Measurements from ENCODE around the gene TSPAN9.

The TSPAN9 gene

DNA sequence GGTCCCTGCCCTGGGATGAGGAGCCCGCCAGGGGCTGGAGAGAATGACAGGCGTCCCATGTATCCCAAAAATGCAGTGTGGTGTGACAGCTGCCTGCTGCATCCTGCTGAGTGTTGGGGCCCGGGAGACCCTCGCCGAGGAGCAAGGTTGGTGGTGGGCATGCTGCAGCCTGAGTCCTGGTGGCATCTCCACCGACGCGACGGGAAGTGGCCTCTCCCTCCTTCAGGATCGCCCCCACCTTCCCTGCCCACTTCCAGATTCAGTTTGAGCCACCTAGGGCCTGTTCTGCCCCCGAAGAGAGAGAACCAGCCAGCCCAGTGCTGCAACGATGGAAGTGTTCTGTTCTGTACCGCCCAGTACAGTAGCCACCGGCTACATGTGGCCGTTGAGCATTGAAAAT lies 70.1 kb downstream of the TSPAN9 start:
- no peak overlapping the region for H3K4me3 ChIP-seq (replicated peaks; ENCODE audit: insufficient read depth, low read length)
- no peak overlapping the region for H3K27ac ChIP-seq (replicated peaks)
- DNase-seq (ENCODE audit: low read depth in 1 of 2, low spot score in 1 of 2), result no peak
- TF ChIP-seq, protein P1, sequence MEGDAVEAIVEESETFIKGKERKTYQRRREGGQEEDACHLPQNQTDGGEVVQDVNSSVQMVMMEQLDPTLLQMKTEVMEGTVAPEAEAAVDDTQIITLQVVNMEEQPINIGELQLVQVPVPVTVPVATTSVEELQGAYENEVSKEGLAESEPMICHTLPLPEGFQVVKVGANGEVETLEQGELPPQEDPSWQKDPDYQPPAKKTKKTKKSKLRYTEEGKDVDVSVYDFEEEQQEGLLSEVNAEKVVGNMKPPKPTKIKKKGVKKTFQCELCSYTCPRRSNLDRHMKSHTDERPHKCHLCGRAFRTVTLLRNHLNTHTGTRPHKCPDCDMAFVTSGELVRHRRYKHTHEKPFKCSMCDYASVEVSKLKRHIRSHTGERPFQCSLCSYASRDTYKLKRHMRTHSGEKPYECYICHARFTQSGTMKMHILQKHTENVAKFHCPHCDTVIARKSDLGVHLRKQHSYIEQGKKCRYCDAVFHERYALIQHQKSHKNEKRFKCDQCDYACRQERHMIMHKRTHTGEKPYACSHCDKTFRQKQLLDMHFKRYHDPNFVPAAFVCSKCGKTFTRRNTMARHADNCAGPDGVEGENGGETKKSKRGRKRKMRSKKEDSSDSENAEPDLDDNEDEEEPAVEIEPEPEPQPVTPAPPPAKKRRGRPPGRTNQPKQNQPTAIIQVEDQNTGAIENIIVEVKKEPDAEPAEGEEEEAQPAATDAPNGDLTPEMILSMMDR (IDR thresholded peaks at IDR 0.05; ENCODE audit: insufficient read depth, low read length), result no peak
- TF ChIP-seq SPI1 (IDR thresholded peaks at IDR 0.05; ENCODE audit: borderline replicate concordance, low read depth) (no peak), GABPA (IDR thresholded peaks at IDR 0.05; ENCODE audit: low read depth) (no peak), POLR2AphosphoS5 (IDR thresholded peaks at IDR 0.05; ENCODE audit: low read depth) (no peak)
- TF ChIP-seq, protein P2, sequence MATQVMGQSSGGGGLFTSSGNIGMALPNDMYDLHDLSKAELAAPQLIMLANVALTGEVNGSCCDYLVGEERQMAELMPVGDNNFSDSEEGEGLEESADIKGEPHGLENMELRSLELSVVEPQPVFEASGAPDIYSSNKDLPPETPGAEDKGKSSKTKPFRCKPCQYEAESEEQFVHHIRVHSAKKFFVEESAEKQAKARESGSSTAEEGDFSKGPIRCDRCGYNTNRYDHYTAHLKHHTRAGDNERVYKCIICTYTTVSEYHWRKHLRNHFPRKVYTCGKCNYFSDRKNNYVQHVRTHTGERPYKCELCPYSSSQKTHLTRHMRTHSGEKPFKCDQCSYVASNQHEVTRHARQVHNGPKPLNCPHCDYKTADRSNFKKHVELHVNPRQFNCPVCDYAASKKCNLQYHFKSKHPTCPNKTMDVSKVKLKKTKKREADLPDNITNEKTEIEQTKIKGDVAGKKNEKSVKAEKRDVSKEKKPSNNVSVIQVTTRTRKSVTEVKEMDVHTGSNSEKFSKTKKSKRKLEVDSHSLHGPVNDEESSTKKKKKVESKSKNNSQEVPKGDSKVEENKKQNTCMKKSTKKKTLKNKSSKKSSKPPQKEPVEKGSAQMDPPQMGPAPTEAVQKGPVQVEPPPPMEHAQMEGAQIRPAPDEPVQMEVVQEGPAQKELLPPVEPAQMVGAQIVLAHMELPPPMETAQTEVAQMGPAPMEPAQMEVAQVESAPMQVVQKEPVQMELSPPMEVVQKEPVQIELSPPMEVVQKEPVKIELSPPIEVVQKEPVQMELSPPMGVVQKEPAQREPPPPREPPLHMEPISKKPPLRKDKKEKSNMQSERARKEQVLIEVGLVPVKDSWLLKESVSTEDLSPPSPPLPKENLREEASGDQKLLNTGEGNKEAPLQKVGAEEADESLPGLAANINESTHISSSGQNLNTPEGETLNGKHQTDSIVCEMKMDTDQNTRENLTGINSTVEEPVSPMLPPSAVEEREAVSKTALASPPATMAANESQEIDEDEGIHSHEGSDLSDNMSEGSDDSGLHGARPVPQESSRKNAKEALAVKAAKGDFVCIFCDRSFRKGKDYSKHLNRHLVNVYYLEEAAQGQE (IDR thresholded peaks at IDR 0.05; ENCODE audit: insufficient replicate concordance, low read depth), result no peak
- H3K27me3 ChIP-seq (ENCODE audit: insufficient read depth, poor library complexity, severe bottlenecking), result peaks cover 2% of the 10 kb centered on the region

DNA sequence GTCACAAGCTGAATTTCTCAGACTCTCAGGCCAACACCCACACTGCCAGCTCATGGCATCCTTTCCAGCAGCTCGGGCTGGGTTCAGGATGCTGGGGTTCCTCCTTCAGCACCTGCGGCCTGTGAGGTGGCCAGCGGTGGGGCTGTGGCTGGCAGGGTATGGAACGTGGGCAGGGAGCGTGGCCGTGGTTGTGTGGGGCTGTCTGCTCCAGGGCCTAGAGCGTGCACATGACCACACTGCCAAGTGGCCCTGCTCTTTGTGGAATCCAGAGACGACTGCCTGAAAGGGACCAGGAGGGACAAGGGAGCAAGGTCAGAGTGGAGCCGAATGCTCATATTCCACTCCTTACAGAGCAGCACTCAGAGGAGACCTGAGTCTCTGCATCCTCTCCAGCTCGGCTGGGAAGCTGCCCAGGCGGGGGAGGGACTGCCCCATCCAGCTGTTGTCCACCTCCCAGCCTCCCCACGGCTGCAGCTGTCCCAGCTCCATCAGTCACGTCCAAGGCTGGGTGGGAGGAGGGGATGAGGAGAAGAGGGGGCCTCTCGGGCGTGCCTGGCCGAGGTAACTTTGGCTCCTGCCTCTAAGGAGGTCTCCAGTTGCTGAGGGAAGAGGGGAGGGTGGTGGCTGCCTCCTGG lies 71.3 kb downstream of the TSPAN9 start:
- no peak overlapping the region for H3K27ac ChIP-seq (replicated peaks)
- no peak for DNase-seq (ENCODE audit: low read depth in 1 of 2, low spot score in 1 of 2)
- TF ChIP-seq, protein P1 (IDR thresholded peaks at IDR 0.05; ENCODE audit: insufficient read depth, low read length), result no peak
- TF ChIP-seq, protein P2 (IDR thresholded peaks at IDR 0.05; ENCODE audit: insufficient replicate concordance, low read depth), result no peak
- no peak for TF ChIP-seq SPI1 (IDR thresholded peaks at IDR 0.05; ENCODE audit: borderline replicate concordance, low read depth)
- no peak for TF ChIP-seq GABPA (IDR thresholded peaks at IDR 0.05; ENCODE audit: low read depth)
- TF ChIP-seq POLR2AphosphoS5 (IDR thresholded peaks at IDR 0.05; ENCODE audit: low read depth), result no peak
- peaks cover 9% of the 10 kb centered on the region for H3K27me3 ChIP-seq (ENCODE audit: insufficient read depth, poor library complexity, severe bottlenecking)
- H3K4me3 ChIP-seq (replicated peaks; ENCODE audit: insufficient read depth, low read length), result no peak overlapping the region

DNA sequence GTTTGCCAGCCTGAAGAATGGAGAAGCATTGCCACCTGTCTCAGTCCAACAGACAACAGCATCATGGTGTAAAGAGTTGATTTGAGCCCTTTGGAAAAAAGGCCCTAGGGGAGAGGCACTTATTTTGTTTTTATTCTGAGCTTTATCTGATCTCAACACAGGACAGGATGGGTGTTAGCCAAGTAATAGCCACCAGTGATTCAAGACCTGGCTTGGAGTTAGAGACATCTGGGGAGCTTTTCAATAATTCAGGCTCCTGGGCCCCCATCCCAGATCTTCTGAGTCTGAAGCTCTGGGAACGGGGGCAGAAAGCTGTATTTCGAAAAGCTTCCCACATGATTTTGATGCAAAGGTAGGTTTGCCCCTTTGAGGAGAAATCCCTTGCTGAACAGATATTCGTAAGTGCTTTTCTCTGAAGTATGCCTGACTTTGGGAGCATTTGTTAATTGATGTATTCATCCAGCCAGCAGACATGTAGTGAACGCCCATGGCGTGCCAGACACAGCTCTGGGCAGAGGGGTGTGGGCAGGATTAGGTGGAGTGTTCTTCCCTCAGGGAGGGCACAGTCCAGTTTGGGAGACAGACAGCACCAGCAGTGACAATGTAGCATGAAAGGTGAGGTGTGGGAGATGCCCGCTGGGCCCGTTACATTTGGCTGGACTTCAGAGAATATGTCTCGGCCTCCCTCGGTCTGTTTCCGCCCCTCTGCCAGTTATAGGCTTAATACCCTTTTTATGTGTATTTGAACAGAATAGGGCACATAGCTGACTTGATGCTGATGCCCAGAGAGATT lies 72.5 kb downstream of the TSPAN9 start:
- TF ChIP-seq SPI1 (IDR thresholded peaks at IDR 0.05; ENCODE audit: borderline replicate concordance, low read depth) (no peak), POLR2AphosphoS5 (IDR thresholded peaks at IDR 0.05; ENCODE audit: low read depth) (no peak), GABPA (IDR thresholded peaks at IDR 0.05; ENCODE audit: low read depth) (no peak)
- TF ChIP-seq, protein P2 (IDR thresholded peaks at IDR 0.05; ENCODE audit: insufficient replicate concordance, low read depth), result no peak
- TF ChIP-seq, protein P1 (IDR thresholded peaks at IDR 0.05; ENCODE audit: insufficient read depth, low read length), result no peak
- DNase-seq (ENCODE audit: low read depth in 1 of 2, low spot score in 1 of 2), result no peak
- no peak overlapping the region for H3K27ac ChIP-seq (replicated peaks)
- H3K4me3 ChIP-seq (replicated peaks; ENCODE audit: insufficient read depth, low read length), result no peak overlapping the region
- peaks cover 9% of the 10 kb centered on the region for H3K27me3 ChIP-seq (ENCODE audit: insufficient read depth, poor library complexity, severe bottlenecking)
